ENCODE measurements around the gene HAUS1.
"Not testable (repeated sequence)": the region's sequence is repeated elsewhere in the genome, so short reads cannot be mapped to it uniquely, and the experiment has no call there.

Gene HAUS1, protein sequence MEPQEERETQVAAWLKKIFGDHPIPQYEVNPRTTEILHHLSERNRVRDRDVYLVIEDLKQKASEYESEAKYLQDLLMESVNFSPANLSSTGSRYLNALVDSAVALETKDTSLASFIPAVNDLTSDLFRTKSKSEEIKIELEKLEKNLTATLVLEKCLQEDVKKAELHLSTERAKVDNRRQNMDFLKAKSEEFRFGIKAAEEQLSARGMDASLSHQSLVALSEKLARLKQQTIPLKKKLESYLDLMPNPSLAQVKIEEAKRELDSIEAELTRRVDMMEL

DNA sequence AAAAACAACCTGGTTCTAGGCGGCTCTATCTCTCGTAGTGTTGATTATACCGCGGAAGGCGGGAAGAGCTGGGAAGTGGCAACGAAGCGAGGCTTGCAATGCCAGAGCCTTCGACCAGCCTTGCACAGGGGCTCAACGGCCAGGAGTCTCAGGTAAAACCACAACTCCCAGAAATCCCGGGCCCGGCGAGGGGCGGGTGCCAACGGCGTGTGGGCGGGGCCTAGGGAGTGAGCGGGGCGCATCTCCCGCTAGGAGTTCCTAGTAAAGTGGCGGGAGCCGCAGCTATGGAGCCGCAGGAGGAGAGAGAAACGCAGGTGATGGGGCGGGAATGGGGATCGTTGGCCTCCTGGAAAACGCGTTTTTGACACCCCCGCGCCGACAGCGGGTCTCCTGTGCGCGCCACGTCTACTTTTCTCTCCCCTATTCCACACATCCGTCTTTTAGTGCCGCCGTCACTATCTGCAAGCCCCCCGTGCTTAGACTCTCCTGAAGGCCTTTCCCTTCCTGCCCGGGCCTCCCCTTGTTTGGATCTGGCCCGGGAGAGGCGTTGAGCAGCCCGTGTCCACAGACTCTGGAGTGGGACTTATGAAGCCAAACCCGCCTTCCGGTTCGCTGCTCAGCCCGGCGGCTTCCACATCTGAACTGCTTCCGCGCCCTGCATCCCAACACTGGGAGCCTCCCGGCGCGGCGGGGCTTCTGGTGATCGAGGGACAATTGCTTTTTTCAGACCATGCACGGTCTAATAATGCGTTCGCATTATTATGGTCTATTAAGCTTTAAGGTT lies at the start of gene HAUS1:
TSS of gene HAUS1 (plus strand) at position 258 of the 784 bp plus-strand sequence. CDS start at position 285, 27 bp downstream.
- DNase-seq, result peak; percentile 80

DNA sequence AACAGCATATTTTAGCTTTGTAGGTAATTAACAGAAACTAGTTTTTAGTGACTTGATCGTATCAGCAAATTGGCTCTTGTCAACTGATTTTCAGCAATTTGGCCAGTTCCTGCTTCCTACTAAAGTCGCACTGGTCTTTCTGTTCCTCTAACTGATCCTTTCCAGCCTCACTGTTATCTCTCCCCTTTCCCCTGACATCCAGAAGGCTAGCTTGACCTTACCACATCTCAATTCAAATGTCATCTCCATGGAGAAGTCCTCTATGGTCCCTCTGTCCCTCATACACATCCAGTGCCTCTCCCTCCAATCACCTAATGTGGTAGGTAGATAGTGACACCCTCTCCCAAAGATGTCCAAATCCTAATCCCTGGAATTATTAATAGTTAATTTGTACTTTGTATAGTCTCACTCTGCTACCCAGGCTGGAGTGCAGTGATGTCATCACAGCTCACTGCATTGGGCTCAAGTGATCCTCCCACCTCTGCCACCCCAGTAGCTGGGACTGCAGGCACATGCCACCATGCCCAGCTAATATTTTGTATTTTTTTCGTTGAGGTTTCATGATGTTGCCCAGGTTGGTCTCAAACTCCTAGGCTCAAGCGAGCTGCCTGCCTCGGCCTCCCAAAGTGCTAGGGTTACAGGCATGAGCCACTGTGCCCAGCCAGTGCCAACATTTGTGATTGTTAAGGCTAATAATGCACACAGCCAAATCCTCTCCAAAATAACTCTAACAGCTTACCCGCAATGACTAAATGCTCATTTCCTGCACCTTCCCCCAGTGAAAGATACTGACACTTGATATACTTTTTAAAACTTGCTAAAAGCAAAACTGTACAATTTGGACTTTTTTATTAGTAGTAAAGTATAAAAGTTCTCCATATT lies 49.0 kb upstream of the HAUS1 start:
- DNase-seq, result no peak

DNA sequence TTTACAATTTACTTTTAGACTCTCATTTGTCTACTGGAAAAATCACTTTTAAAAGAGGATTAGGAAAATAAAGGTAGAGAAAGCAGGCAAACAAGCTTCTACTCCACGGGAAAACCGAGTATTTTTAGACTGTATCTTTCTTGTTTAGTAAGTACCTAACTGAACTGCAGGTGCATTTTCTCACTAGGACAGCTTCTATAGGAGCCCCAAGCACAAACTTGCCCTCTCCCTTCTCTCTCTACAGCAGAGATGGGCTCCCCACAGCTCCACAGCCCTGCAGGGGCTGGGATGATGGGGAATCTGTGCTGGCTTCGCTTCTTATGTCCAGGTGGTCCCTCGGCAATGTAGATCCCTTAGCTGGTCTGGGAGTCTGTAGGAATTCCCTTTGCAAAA lies 48.4 kb upstream of the HAUS1 start:
- no peak for DNase-seq

DNA sequence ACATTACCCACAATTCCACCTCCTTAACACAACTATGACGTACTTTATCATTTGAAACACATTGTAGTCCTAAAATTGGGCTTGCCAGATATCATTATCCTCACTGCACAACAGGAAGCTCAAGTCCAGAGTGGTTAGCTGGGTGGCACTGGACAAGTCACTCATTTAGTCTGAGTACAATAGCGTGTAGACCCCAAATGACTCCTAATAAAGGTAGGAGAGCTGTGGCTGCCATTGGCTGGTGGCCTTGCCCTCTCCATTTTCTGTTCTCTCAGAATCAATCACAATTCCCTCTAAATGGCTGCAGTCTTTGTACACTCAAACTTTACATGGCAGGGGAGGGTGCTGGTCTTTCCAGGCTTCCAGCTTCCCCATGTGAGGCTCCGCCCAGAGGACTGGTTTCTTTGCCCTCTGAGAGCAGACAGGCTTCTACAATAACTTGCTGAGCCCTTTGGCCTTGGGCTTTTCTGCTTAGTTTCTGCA lies 43.8 kb upstream of the HAUS1 start:
- DNase-seq, result no peak

DNA sequence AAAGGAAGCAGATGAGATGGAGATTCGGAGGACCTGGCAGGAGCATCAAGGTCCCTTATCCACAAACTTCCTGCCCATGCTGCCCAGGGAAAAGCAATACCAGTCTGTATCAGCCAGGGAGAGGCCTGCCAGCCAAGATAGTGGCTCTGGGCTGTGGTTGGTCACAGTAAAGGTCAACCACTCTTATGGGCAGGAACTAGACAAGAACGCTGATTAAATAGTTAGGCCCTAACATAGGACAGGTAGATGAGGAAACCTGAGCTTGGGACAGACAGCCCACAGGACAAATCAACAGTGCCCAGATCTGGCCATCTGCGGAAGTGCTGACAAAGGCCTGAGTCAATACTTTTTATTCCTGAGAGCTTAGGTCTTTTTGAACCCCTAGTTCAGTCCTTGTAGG lies 42.8 kb upstream of the HAUS1 start:
- no peak for DNase-seq

DNA sequence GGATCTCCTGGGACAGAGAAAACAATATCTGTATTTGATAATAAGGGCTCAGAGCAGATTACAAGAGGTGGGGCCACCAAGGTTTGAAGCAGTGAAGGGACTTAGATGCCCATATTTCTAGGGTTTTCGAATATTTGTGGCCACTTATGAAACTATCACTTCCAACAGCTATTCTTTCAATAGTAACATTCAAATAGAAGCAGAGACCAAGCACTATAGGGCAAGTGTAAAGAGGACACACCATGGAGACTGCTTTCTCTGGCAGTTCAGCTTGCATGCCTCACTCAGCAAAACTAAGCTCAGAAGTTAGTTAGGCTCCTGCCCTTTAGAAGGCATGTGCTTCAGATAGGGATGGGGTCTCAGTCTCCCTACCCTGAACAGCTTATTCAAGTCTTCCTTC lies 42.4 kb upstream of the HAUS1 start:
- DNase-seq, result no peak

DNA sequence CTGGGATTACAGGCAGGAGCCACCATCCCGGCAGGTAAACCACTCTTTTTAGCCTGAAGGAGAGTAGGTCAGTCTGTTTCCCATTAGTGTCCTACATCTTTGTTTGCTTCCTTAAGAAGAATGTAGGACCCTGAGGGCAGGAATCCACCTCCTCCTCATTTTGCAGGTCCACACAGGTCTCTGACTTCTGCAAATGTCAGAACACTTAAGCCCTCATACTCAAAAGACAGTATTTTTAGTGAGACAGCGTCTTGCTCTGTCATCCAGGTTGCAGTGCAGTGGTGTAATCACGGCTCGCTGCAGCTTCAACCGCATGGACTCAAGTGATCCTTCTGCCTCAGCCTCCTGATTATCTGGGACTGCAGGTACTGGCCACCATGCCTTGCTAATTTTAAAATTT lies 41.4 kb upstream of the HAUS1 start:
- no peak for DNase-seq

DNA sequence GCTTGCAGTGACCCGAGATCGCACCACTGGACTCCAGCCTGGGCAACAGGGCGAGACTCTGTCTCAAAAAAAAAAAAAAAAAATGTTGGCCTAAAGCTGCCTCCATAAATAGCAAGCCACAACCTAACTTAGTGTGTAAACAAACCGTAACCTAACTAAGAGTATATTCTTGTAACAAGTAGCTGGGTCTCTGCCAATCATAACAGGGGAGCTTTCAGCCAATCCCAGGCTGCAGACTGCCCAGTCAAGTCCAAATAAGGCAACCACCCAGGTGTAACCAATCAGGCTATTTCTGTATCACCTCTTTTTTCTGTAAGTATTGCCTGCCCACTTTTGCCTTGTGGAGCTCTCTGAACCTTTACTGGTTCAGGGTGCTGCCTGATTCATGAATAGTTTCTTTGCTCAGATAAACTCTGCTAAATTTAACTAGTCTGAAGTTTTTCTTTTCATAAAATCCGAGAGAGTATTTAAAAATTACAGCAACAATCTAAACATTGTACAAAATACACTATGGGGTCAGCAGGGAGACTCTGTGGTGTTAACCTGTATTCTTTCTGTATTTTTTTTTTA lies 36.7 kb upstream of the HAUS1 start:
- DNase-seq, result no peak

DNA sequence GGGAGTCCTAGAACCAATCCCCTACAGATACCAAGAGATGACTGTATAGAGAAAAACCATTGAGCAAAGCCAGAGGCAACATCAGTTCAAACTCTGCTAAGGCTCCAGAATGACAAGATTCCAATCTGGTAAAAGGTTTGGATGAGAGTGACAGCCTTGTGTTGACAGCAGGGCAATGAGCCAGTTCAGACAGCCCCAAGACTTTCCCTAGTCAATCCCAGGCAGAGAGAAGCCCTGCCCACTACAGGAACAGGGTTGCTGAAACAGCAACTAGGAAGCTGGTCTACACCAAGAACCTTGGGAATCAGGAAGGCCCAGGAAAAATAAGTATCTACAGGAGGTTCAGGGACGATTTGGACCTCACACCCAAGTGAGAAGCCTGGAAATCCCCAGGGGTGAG lies 35.4 kb upstream of the HAUS1 start:
- no peak for DNase-seq

DNA sequence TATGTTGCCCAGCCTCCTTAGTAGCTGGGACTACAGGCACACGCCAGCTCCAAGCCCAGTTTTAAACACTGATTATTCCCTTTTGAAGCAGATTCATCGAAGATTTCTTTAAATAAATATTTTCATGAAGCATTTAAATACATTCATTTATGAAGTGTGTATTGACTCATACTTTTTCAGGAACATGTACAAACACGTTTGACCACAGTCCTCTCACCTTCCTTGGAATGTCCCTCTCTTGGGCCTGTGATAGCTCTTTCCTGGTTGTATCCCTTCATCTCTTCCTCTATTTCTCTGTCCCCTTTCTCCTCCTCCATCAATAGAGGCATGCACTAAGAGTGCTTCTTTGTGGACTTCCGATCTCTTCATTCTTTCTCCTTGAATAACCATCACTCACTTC lies 34.7 kb upstream of the HAUS1 start:
- DNase-seq, result no peak

DNA sequence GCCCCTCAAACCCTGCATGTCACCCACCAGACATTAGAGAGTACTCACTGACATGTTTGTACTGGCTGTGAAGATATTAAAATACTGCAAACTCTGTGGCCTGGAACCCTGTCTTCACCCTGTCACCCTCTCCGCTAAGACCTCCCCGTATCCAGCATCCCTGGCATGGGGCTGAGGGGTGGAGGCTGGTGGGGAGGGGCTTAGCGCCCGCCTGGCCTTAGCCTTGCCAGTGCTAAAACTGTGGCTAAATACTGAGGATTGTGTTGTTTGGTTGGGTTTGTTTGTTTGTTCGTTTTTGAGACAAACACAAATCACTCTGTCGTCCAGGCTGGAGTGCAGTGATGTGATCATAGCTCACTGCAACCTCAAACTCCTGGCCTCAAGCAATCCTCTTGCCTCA lies 34.0 kb upstream of the HAUS1 start:
- no peak for DNase-seq

DNA sequence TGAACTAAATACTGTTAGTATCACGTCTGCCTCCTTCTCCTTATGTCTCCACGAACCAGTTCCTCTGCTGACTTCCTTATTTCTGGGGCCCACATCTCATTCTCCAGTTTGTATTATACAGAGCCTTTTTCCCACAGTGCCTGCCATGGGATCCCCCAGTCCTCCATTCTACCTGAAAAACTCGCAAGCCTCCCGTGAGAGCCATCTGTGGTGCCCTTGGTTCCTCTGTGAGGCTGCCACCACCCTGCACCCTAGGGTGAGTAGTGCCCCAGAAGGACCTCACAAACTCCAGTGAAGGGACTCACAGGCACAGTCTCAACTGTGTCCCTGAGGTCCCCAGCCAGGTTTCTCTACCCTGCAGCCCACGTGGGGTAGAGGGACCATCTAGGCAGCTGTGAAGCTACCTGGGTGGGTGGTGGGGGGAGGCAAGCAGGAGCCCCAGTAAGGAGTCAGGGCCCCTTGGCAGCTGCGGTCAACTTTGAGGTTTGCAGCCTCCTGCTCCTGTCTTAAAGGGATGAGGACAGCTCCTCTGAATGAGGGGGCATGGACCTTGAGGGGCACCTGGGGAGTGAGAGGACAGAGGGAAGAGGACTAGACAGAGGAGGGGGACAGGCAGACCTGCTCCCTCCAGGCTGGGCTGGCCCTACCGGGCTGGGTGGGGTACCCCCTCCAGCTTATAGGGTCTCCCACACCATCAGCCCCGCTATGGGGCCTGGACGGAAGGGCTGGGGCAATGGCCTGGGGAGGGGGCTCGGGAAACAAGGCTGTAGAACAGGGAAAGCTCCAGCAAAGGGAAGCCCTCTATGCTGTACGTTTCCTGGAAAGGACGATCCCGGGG lies 33.2 kb upstream of the HAUS1 start:
- no peak for DNase-seq

DNA sequence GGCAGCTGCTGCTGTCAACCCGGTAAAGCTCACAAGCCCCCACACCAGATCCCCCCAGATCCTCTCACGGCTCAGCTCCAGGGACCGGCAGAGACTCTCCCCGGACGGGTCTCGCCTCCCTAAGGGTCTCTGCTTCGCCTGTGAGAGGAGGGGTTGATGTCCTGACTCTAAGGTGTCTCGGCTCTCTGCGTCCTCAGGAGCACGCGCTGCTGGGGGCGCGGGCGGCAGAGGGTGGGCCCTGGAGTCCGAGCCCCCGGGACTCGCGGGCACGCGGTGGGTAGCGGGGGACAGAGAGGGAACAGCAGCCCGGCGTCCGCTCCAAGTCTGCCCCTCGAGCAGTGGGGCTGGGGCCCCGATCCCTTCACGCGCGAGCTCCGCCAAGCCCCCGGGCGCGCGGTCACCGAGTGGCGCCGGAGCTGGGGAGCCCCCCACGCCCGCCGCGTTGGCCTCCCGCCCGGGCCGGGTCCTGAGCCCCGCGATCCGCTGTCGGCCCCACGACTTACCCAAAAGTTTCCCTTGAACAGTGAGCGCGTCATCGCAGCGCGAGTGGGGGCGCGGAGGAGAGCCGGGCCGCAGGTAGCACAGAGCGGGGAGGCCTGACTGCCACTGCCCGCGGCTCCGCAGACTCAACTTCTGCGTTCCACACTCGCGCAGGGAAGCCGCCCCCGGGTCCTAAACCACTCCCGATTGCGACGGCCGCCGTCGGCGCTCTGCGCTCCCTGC lies 32.4 kb upstream of the HAUS1 start, which contains the start of gene PSTPIP2:
TSS of gene PSTPIP2 (minus strand) at position 608 of the 723 bp plus-strand sequence. CDS start at position 536, 72 bp downstream.
- no peak for DNase-seq

DNA sequence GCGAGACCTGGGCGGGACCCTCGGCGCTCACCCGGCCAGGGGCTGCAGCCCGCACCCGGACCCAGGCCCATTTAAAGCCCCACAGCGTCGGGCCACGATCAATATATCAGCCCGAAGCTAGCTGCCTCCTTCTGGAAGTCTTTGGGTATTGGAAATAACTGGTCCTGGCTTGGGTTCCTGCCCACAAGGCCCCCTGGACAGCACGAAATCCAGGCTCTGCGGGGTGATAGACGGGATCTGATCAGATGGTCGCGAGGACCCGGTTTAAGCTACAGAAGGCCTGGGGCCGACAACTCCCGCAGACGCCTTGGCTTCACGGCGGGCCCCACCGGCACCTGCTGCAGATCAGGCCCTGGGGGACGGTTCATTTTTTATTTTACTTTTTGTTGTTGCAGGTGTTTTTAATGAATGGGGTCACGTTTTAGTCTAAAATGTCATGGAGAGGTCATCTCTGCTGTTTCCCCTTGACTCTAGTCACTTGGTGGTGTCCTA lies 31.8 kb upstream of the HAUS1 start:
- no peak for DNase-seq

DNA sequence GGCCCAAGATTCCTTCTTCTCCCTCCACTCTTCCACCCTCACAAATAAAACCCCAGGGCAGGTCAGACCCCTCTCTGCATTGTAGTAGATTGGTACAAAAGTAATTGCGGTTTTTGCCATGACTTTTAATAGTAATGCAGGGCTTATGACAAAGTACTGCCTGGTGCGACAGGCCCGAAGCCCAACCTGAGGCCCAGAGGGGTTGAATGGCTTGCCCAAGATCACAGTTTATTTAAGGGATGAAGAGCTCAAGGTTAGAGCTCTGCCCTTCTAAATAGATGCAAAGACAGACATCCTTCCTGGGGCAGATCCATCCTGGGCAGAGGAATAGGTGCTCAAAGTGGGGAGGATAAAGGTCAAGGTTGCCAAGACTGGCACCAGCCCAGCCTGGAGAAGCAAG lies 31.2 kb upstream of the HAUS1 start:
- no peak for DNase-seq

DNA sequence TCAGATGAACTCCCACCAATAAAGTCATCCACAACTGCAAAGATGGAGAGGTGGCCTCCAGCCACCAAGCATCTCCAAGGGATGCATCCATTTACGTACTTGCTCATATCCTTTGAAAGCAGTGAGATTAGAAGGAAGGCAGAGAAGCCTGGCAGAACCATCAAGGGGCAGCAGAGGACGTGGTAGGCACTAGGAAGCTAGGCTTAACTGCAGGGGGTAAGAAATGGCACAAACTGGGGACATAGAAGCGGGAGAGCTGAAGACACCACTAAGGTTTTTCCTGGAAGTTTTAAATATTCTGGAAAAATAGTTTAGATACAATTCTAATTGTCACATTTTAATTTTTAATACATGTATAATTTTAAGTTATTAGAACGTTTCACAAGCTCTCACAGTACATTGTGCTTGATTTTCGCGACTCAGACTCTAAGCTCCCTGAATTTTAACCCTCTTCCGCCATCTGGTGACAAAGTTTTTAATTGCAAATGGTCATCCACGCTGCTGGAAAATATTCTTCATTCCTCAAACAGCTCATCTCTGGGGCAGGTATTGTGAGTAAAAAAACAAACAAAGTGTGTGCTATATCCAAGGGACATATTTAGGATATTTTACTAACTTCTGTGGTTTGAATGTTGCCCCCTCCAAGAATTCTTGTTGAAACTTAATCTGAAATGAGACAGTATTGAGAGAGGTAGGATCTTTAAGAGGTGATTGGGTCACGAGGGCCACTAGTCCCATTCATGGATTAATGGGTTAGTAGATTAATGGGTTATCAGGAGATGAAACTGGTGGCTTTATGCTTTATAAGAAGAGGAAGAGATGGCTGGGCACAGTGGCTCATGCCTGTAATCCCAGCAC lies 30.5 kb upstream of the HAUS1 start:
- peak; percentile 20 for DNase-seq

DNA sequence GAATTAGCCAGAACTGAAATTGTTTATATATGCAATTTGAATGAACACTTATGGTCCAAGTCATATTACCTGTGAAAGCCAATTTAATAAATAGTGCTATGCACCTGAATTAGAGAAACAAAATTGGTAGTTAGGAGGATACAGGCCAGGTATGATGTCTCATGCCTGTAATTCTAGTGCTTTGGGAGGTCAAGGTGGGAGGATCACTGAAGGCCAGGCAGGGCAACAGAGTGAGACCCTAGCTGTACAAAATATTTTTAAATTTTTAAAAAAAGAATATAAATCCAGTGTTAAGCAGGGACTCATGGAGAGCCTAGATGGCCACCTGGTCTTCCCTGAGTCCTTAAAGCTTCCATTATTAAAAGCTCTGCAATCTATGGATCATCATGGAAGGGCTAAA lies 24.8 kb upstream of the HAUS1 start:
- DNase-seq, result no peak

DNA sequence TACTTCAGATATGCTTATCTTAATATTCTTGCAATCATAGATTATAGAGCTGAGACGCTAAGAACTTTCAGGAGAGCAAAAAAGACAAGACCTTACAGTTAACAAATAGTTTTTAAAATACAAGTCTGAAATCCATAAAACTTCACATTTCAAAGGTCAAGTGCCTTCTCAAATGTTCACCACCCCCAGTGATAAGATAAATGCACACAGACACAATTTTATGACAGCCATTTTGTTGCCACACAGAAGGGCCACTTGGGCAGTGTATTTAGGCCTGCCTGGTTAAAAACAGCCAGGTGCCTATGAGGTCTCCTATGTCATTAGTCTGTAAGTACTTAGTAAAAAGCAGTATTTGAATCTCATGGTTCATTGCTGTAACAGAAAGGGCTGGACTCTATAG lies 24.0 kb upstream of the HAUS1 start:
- no peak for DNase-seq

DNA sequence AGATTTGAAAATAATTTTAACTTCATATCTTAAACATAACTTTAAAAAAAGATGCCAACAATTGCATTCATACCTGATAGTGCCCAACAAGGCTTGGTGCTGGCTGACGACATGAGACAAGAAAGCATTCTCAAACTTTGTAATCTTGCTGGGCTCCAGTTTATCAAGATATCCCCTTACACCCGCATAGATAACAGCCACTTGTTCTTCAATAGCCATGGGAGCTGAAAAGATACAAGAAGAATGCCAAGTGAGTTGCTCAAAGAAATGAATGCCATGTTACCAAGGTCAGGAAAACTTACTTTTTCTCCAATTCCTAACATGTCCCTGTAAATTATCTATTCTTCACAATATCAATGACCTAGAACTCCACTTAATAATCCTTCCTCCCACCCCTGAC lies 19.8 kb upstream of the HAUS1 start:
- no peak for DNase-seq

DNA sequence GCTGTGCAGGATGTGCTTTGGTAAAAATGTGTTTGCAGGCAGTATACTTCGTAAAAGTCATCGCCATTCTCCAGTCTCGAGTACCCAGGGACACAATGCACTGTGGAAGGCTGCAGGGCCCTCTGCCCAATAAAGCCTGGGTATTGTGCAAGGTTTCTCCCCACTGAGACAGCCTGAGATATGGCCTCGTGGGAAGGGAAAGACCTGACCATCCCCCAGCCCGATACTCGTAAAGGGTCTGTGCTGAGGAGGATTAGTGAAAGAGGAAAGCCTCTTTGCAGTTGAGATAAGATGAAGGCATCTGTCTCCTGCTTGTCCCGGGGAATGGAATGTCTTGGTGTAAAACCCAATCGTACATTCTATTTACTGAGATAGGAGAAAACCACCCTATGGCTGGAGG lies 15.7 kb upstream of the HAUS1 start:
- DNase-seq, result not testable (repeated sequence)
